H9 (cell line): Measurements from ENCODE around the gene PRKCB. TPM values are rescaled to one million over a fixed set of nuclear protein-coding genes. Genes with fewer than 3 reads are reported as not detected.

ENCODE experiments used
- DNase-seq: peaks from one replicate; pipeline ENCODE4 v3.0.0-alpha.2; 2017
- H2AFZ ChIP-seq: one replicate; pipeline ENCODE4 v1.6.1; 2013; ENCODE audit warnings: mild to moderate bottlenecking, low read length, control low read depth, moderate library complexity
- H2AK5ac ChIP-seq: 2 replicates; pipeline ENCODE4 v1.6.1; 2013; ENCODE audit warnings: low read length, control low read depth, mixed read lengths; ENCODE audit not compliant: insufficient read length
- H2BK120ac ChIP-seq: one replicate; pipeline ENCODE4 v1.6.1; 2013; ENCODE audit warnings: low read depth, mild to moderate bottlenecking, low read length, control low read depth, inconsistent platforms; ENCODE audit not compliant: poor library complexity, severe bottlenecking
- H2BK12ac ChIP-seq: 2 replicates; pipeline ENCODE4 v1.6.1; 2013; ENCODE audit warnings: low read length, control low read depth, mixed read lengths, low read depth; ENCODE audit not compliant: insufficient read length
- H2BK15ac ChIP-seq: 2 replicates; pipeline ENCODE4 v1.6.1; 2013; ENCODE audit warnings: low read depth, low read length, control low read depth
- H2BK20ac ChIP-seq: one replicate; pipeline ENCODE4 v1.6.1; 2013; ENCODE audit warnings: low read depth, mild to moderate bottlenecking, low read length, control low read depth, inconsistent platforms; ENCODE audit not compliant: poor library complexity, severe bottlenecking
- H2BK5ac ChIP-seq: 2 replicates; pipeline ENCODE4 v1.6.1; 2013; ENCODE audit warnings: low read length, control low read depth, mixed read lengths; ENCODE audit not compliant: insufficient read length
- H3K14ac ChIP-seq: 2 replicates; pipeline ENCODE4 v1.6.1; 2013; ENCODE audit warnings: low read length, control low read depth; ENCODE audit not compliant: insufficient read depth
- H3K18ac ChIP-seq: 2 replicates; pipeline ENCODE4 v1.6.1; 2013; ENCODE audit warnings: low read depth, mild to moderate bottlenecking, mixed read lengths, low read length, control low read depth; ENCODE audit not compliant: insufficient read length
- H3K23ac ChIP-seq: 2 replicates; pipeline ENCODE4 v1.6.1; 2013; ENCODE audit warnings: low read length, control low read depth, mixed read lengths, low read depth; ENCODE audit not compliant: insufficient read length
- H3K23me2 ChIP-seq: 2 replicates; pipeline ENCODE4 v1.6.1; 2013; ENCODE audit warnings: low read depth, mild to moderate bottlenecking, mixed read lengths, low read length, control low read depth; ENCODE audit not compliant: insufficient read length, poor library complexity, severe bottlenecking
- H3K27ac ChIP-seq: 2 replicates; pipeline ENCODE4 v1.5.1; 2013; ENCODE audit warnings: low read length, control low read depth, mixed read lengths, low read depth; ENCODE audit not compliant: insufficient read length
- H3K27me3 ChIP-seq: 2 replicates; pipeline ENCODE4 v1.6.1; 2013; ENCODE audit warnings: low read length, control low read depth, inconsistent platforms; ENCODE audit not compliant: insufficient read depth
- H3K4ac ChIP-seq: 2 replicates; pipeline ENCODE4 v1.6.1; 2013; ENCODE audit warnings: low read depth, mild to moderate bottlenecking, control low read depth, inconsistent platforms, low read length, moderate library complexity
- H3K4me1 ChIP-seq: 2 replicates; pipeline ENCODE4 v1.6.1; 2013; ENCODE audit warnings: low read length, control low read depth, inconsistent platforms; ENCODE audit not compliant: insufficient read depth
- H3K4me2 ChIP-seq: 2 replicates; pipeline ENCODE4 v1.6.1; 2013; ENCODE audit warnings: low read length, control low read depth, mixed read lengths; ENCODE audit not compliant: insufficient read length, insufficient read depth
- H3K56ac ChIP-seq: 2 replicates; pipeline ENCODE4 v1.6.1; 2013; ENCODE audit warnings: low read depth, mild to moderate bottlenecking, mixed read lengths, low read length, control low read depth; ENCODE audit not compliant: insufficient read length
- H3K79me1 ChIP-seq: 2 replicates; pipeline ENCODE4 v1.6.1; 2013; ENCODE audit warnings: low read depth, mild to moderate bottlenecking, moderate library complexity, low read length, control low read depth, inconsistent platforms; ENCODE audit not compliant: insufficient read depth, poor library complexity, severe bottlenecking
- H3K79me2 ChIP-seq: 2 replicates; pipeline ENCODE4 v1.6.1; 2013; ENCODE audit warnings: low read length, control low read depth, inconsistent platforms; ENCODE audit not compliant: insufficient read depth
- H3K9ac ChIP-seq: 2 replicates; pipeline ENCODE4 v1.6.1; 2013; ENCODE audit warnings: low read length, control low read depth, mixed read lengths; ENCODE audit not compliant: insufficient read length; ENCODE audit errors: extremely low read depth
- H3K9me3 ChIP-seq: one replicate; pipeline ENCODE4 v1.6.1; 2013; ENCODE audit warnings: low read depth, low read length, inconsistent platforms; ENCODE audit not compliant: control insufficient read depth
- H3T11ph ChIP-seq: one replicate; pipeline ENCODE4 v1.6.1; 2013; ENCODE audit warnings: mild to moderate bottlenecking, low read length, control low read depth, inconsistent platforms
- H4K20me1 ChIP-seq: one replicate; pipeline ENCODE4 v1.6.1; 2013; ENCODE audit not compliant: control insufficient read depth, insufficient read length, insufficient read depth
- H4K5ac ChIP-seq: 2 replicates; pipeline ENCODE4 v1.6.1; 2013; ENCODE audit warnings: low read depth, mild to moderate bottlenecking, mixed read lengths, low read length, control low read depth; ENCODE audit not compliant: insufficient read length
- H4K8ac ChIP-seq: replicated peaks from 2 replicates; pipeline ENCODE4 v1.6.1; 2013; ENCODE audit warnings: low read length, control low read depth, mixed read lengths, low read depth; ENCODE audit not compliant: insufficient read length
- H4K91ac ChIP-seq: 2 replicates; pipeline ENCODE4 v1.6.1; 2013; ENCODE audit warnings: low read depth, mild to moderate bottlenecking, moderate library complexity, mixed read lengths, low read length, control low read depth; ENCODE audit not compliant: insufficient read length
- H3K27ac Mint-ChIP-seq, 3 experiments: 2 replicates in 2 of 3; 3 replicates in 1 of 3; pipeline ENCODE4 v1.8.0; 2020 to 2021; ENCODE audit warnings: mixed read lengths in 3 of 3, mild to moderate bottlenecking in 1 of 3, moderate library complexity in 1 of 3
- H3K27me3 Mint-ChIP-seq: 2 replicates; pipeline ENCODE4 v1.8.0; 2021; ENCODE audit warnings: low read depth, mild to moderate bottlenecking, moderate library complexity, mixed read lengths
- H3K36me3 Mint-ChIP-seq, 3 experiments: 2 replicates in 2 of 3; 3 replicates in 1 of 3; pipeline ENCODE4 v1.8.0; 2020 to 2021; ENCODE audit warnings: low read depth in 3 of 3, mixed read lengths in 3 of 3; ENCODE audit not compliant: insufficient read depth in 1 of 3
- H3K4me1 Mint-ChIP-seq, 2 experiments: 2 replicates each; pipeline ENCODE4 v1.8.0; 2020; ENCODE audit warnings: mixed read lengths in 2 of 2
- H3K4me3 Mint-ChIP-seq, 2 experiments: 2 replicates in 1 of 2; 3 replicates in 1 of 2; pipeline ENCODE4 v1.8.0; 2020 to 2021; ENCODE audit warnings: mild to moderate bottlenecking in 2 of 2, mixed read lengths in 2 of 2, moderate library complexity in 1 of 2
- H3K9me3 Mint-ChIP-seq, 2 experiments: 2 replicates in 1 of 2; 3 replicates in 1 of 2; pipeline ENCODE4 v1.8.0; 2020; ENCODE audit warnings: mild to moderate bottlenecking in 2 of 2, mixed read lengths in 2 of 2, moderate library complexity in 1 of 2
- WGBS: extraction: QIAGEN DNeasy Blood & Tissue Kit; methylation state at CpG from one replicate; pipeline ENCODE4 v1.1.7; 2013; ENCODE audit warnings: missing lambda C conversion rate, low lambda C conversion rate, mixed read lengths; ENCODE audit not compliant: insufficient read length; ENCODE audit errors: extremely low coverage; 5-methylcytosine and 5-hydroxymethylcytosine counted together
- total RNA-seq: library from RNA; stranded (reverse); gene quantifications from 2 replicates; pipeline ENCODE4 v1.2.1, GENCODE V29; 2021
- TF ChIP-seq, protein P1 (sequence below): fragments of 200-600 bp; sonication (generic); conservative IDR thresholded peaks from 3 replicates; pipeline ENCODE4 v1.8.0; 2021; ENCODE audit warnings: antibody characterized with exemption, mild to moderate bottlenecking

The PRKCB gene
- total RNA-seq, 1 experiment from 2014 or later: 7.0 TPM

DNA sequence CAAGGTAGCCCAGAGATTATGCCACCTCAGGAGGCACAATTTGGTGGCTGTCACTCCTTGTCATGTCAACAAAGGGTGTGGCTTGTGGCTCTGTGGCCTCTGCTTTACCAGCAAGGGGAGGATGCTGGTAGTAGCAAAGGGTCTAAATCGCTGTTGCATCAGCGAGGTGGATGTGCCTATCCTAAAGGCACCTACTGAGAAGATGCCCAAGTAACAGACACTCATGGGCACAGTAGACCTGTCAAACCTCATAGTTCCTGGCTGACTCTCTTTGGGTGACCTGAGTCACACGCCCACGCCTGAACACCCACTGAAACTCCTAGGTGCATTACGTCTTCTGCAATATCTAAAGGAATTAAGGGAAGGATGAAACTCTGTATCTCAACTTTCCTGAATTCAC, 139.5 kb downstream of the PRKCB start:
- Histone ChIP-seq H4K5ac (no peak overlapping the region), H4K20me1 (no peaks in the 10 kb centered on the region), H2BK20ac (no peak overlapping the region), H2BK5ac (no peak overlapping the region), H2BK120ac (no peak overlapping the region), H3K27me3 (no peaks in the 10 kb centered on the region), H2AFZ (no peak overlapping the region), H3K4ac (no peak overlapping the region), H3K4me1 (peaks cover 5% of the 10 kb centered on the region; the same call in 1 of the 2 replicates), H4K91ac (no peak overlapping the region), H3K9me3 (no peaks in the 10 kb centered on the region), H3K79me2 (no peaks in the 10 kb centered on the region), H2BK15ac (no peak overlapping the region), H3K18ac (no peak overlapping the region), H2BK12ac (no peak overlapping the region), H3K23ac (no peak overlapping the region), H3K14ac (no peak overlapping the region), H3K9ac (no peak overlapping the region), H3K79me1 (no peaks in the 10 kb centered on the region), H3K23me2 (no peaks in the 10 kb centered on the region), H3K27ac (no peak overlapping the region), H3T11ph (no peak overlapping the region), H2AK5ac (no peak overlapping the region), H4K8ac (no peak overlapping the region), H3K4me2 (no peak overlapping the region), H3K56ac (no peak overlapping the region)
- TF ChIP-seq, protein P1, sequence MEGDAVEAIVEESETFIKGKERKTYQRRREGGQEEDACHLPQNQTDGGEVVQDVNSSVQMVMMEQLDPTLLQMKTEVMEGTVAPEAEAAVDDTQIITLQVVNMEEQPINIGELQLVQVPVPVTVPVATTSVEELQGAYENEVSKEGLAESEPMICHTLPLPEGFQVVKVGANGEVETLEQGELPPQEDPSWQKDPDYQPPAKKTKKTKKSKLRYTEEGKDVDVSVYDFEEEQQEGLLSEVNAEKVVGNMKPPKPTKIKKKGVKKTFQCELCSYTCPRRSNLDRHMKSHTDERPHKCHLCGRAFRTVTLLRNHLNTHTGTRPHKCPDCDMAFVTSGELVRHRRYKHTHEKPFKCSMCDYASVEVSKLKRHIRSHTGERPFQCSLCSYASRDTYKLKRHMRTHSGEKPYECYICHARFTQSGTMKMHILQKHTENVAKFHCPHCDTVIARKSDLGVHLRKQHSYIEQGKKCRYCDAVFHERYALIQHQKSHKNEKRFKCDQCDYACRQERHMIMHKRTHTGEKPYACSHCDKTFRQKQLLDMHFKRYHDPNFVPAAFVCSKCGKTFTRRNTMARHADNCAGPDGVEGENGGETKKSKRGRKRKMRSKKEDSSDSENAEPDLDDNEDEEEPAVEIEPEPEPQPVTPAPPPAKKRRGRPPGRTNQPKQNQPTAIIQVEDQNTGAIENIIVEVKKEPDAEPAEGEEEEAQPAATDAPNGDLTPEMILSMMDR: no peak
- Mint-ChIP-seq H3K27ac (no peak overlapping the region), H3K27me3 (peaks cover 17% of the 10 kb centered on the region), H3K36me3 (no peaks in the 10 kb centered on the region), H3K4me3 (no peak overlapping the region), H3K4me1 (peaks cover 16 to 25% of the 10 kb centered on the region in 2 experiments), H3K9me3 (no peaks in the 10 kb centered on the region)
- no peak for DNase-seq
- WGBS: no CpG with 5 or more reads among the region's 5 CpGs
